OCI-LY7 (cell line): ENCODE data around the gene CARD14. TPM values are rescaled to one million over a fixed set of nuclear protein-coding genes. Genes with fewer than 3 reads are reported as not detected.

Source experiments
- BruUV-seq: library from RNA; stranded (reverse); fragments of 400-500 nt; replicated peaks from 2 replicates; lab custom pipeline; 2021; lab: Mats Ljungman, UMichigan
- CTCF ChIA-PET: fragments of 300-600 bp; sonication (Branson Sonifier 250); formaldehyde crosslinking; loops from one replicate; lab custom pipeline; 2022; ENCODE audit warnings: antibody characterized with exemption; ENCODE audit not compliant: unreplicated experiment; lab: Charles Lee
- POLR2A ChIA-PET: fragments of 300-600 bp; sonication (Branson Sonifier 250); formaldehyde crosslinking; loops from one replicate; lab custom pipeline; 2022; ENCODE audit warnings: antibody characterized with exemption; lab: Charles Lee
- DNase-seq: peaks from one replicate; pipeline ENCODE4 v3.0.0-alpha.2; 2015; ENCODE audit warnings: low spot score
- H2AFZ ChIP-seq: fragments of 200-600 bp; sonication (generic), shearing (Covaris generic); 2 replicates; pipeline ENCODE4 v1.6.1; 2014; ENCODE audit warnings: mild to moderate bottlenecking, antibody characterized with exemption, low read length, moderate library complexity
- H3K27ac ChIP-seq: fragments of 200-600 bp; sonication (generic); 2 replicates; pipeline ENCODE4 v1.5.1; 2014; ENCODE audit warnings: mixed run types, low read depth, mild to moderate bottlenecking, moderate library complexity, low read length, inconsistent platforms; ENCODE audit not compliant: poor library complexity, severe bottlenecking
- H3K36me3 ChIP-seq: fragments of 200-600 bp; sonication (generic); 2 replicates; pipeline ENCODE4 v1.6.1; 2014; ENCODE audit warnings: mild to moderate bottlenecking, antibody characterized with exemption, low read length, moderate library complexity, mixed read lengths; ENCODE audit not compliant: insufficient read depth
- H3K4me1 ChIP-seq: fragments of 200-600 bp; sonication (generic); 2 replicates; pipeline ENCODE4 v1.5.1; 2014; ENCODE audit warnings: mild to moderate bottlenecking, low read length; ENCODE audit not compliant: insufficient read depth, poor library complexity, severe bottlenecking
- H3K4me2 ChIP-seq: fragments of 200-600 bp; sonication (generic); 2 replicates; pipeline ENCODE4 v1.6.1; 2014; ENCODE audit warnings: mild to moderate bottlenecking, low read length
- H3K4me3 ChIP-seq: fragments of 200-600 bp; sonication (generic); 2 replicates; pipeline ENCODE4 v1.5.1; 2014; ENCODE audit warnings: mild to moderate bottlenecking, low read depth, low read length; ENCODE audit not compliant: poor library complexity, severe bottlenecking
- H3K79me2 ChIP-seq: fragments of 200-600 bp; sonication (generic); 2 replicates; pipeline ENCODE4 v1.6.1; 2016; ENCODE audit warnings: low read depth, mild to moderate bottlenecking, low read length, moderate library complexity, mixed read lengths; ENCODE audit not compliant: insufficient read depth
- H3K9me2 ChIP-seq: fragments of 200-600 bp; sonication (generic); 2 replicates; pipeline ENCODE4 v1.6.1; 2016; ENCODE audit warnings: mild to moderate bottlenecking, low read length, mixed read lengths; ENCODE audit not compliant: insufficient read depth
- H3K9me3 ChIP-seq: fragments of 200-600 bp; sonication (generic); 2 replicates; pipeline ENCODE4 v1.6.1; 2014; ENCODE audit warnings: mild to moderate bottlenecking, mixed run types, low read length, mixed read lengths
- H4K20me1 ChIP-seq: fragments of 200-600 bp; sonication (generic); 2 replicates; pipeline ENCODE4 v1.6.1; 2014; ENCODE audit warnings: mild to moderate bottlenecking, antibody characterized with exemption, low read length, moderate library complexity, mixed read lengths; ENCODE audit not compliant: insufficient read depth
- EZH2phosphoT487 ChIP-seq: fragments of 200-600 bp; sonication (generic); IDR thresholded peaks from 2 replicates; pipeline ENCODE4 v1.6.1; 2018; ENCODE audit warnings: low read depth, borderline replicate concordance, mild to moderate bottlenecking, mixed run types, antibody characterized with exemption, low read length, moderate library complexity, mixed read lengths
- intact Hi-C: fragments of 100-400 bp; cut with micrococcal nuclease; formaldehyde crosslinking; loops from one replicate; pipeline ENCODE4 v1.10.0; 2022; ENCODE audit not compliant: unreplicated experiment
- total RNA-seq, 2 experiments: library from RNA; depleted of rRNA in 1 of 2; stranded (reverse); fragments of >200 nt in 1 of 2; shearing (Covaris generic) in 1 of 2; gene quantifications; 2 replicates each; pipeline ENCODE4 v1.2.3, GENCODE V29; 2014 to 2022
- TF ChIP-seq, protein P1 (sequence below): fragments of 200-600 bp; sonication (generic); conservative IDR thresholded peaks from 2 replicates; pipeline ENCODE4 v1.5.1; 2014; ENCODE audit warnings: mild to moderate bottlenecking, antibody characterized with exemption, low read length, moderate library complexity, mixed read lengths

The CARD14 gene
- total RNA-seq, 2 experiments from 2014 or later = not detected

DNA sequence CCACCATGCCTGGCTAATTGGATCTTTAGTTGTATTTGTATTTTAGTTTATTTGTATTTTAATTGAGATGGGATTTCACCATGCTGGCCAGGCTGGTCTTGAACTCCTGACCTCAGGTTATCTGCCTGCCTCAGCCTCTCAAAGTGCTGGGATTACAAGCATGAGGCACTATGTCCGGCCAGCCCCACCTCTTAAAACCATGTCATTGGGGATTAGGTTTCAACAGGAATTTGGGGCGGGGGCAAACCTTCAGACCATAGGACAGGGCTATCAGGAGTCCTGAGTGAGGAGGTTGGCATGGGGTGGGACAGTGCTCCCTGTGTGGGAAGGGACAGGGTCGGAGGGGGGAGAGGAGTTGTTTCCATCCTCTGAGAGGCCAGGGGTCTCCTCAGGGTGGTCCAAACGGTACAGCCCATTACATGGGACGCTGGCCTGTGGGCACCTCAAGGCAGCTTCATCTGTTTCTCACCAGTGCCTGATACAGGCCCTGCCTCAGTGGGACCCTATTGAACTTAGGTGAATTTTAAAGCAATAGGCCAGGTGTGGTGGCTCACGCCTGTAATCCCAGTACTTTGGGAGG lies 46.8 kb upstream of the CARD14 start:
- Histone ChIP-seq H3K79me2 (no peaks in the 10 kb centered on the region), H3K4me2 (no peak overlapping the region), H2AFZ (no peak overlapping the region), H3K4me1 (no peaks in the 10 kb centered on the region), H3K4me3 (no peak overlapping the region), H3K9me3 (no peaks in the 10 kb centered on the region), H3K36me3 (no peaks in the 10 kb centered on the region), H3K27ac (no peak overlapping the region), H4K20me1 (no peaks in the 10 kb centered on the region), H3K9me2 (no peaks in the 10 kb centered on the region)
- intact Hi-C loops = no loop called here
- POLR2A ChIA-PET = interaction anchor here (0.7 kb wide), 1 partner anchor 156 kb away, joined by 3 read pairs; no protein-coding TSS in a partner anchor
- CTCF ChIA-PET = no interaction called here
- no peak for DNase-seq
- TF ChIP-seq, protein P1, sequence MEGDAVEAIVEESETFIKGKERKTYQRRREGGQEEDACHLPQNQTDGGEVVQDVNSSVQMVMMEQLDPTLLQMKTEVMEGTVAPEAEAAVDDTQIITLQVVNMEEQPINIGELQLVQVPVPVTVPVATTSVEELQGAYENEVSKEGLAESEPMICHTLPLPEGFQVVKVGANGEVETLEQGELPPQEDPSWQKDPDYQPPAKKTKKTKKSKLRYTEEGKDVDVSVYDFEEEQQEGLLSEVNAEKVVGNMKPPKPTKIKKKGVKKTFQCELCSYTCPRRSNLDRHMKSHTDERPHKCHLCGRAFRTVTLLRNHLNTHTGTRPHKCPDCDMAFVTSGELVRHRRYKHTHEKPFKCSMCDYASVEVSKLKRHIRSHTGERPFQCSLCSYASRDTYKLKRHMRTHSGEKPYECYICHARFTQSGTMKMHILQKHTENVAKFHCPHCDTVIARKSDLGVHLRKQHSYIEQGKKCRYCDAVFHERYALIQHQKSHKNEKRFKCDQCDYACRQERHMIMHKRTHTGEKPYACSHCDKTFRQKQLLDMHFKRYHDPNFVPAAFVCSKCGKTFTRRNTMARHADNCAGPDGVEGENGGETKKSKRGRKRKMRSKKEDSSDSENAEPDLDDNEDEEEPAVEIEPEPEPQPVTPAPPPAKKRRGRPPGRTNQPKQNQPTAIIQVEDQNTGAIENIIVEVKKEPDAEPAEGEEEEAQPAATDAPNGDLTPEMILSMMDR = no peak
- no peak for TF ChIP-seq EZH2phosphoT487
- BruUV-seq = no TSS peak

DNA sequence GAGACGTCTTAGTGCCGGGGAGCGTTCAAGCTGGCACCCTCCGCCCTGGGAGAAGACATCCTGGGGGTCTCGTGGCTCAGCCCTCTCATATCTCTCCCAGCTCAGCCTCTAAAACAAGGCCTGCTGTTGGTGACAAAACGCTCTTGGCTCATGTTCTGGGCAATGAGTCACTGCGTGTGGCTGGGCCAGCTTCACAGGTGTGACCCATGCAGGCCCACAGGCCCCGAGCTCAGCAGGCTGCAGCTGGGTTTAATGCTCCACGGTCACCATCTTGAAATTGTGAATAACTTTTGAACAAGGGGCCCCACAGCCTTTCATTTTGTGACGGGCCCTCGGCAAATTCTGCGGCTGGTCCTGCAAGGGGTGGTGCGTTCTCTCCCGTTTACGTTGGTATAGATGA lies 46.0 kb upstream of the CARD14 start:
- intact Hi-C loops = no loop called here
- CTCF ChIA-PET = no interaction called here

More for the DNA sequence above, 46.0 kb upstream of the CARD14 start:
- H3K79me2 ChIP-seq = no peaks in the 10 kb centered on the region
- POLR2A ChIA-PET = interaction anchor here (0.6 to 0.7 kb wide), 2 partner anchors 10 to 52 kb away, joined by 3 read pairs; no protein-coding TSS in a partner anchor
- no peaks in the 10 kb centered on the region for H3K9me3 ChIP-seq
- no peaks in the 10 kb centered on the region for H3K4me1 ChIP-seq
- DNase-seq = no peak
- H3K36me3 ChIP-seq = no peaks in the 10 kb centered on the region
- no peak overlapping the region for H2AFZ ChIP-seq
- no peak for TF ChIP-seq EZH2phosphoT487
- TF ChIP-seq, protein P1 = no peak
- no peak overlapping the region for H3K4me3 ChIP-seq
- H4K20me1 ChIP-seq = no peaks in the 10 kb centered on the region
- H3K27ac ChIP-seq = no peak overlapping the region
- BruUV-seq = no TSS peak
- no peak overlapping the region for H3K4me2 ChIP-seq
- no peaks in the 10 kb centered on the region for H3K9me2 ChIP-seq
